HEK293 (cell line): Measurements from ENCODE around the gene GTPBP3.

Experiments
- CTCF ChIA-PET: fragments of 350-600 bp; formaldehyde crosslinking; extraction: SDS; loops from one replicate; lab custom pipeline; 2021; ENCODE audit warnings: antibody characterized with exemption; lab: Yijun Ruan, JAX
- POLR2A ChIA-PET: fragments of 300-600 bp; formaldehyde crosslinking; extraction: SDS; loops from one replicate; lab custom pipeline; 2020; ENCODE audit warnings: antibody characterized with exemption, inconsistent platforms; lab: Yijun Ruan, JAX
- H3K27ac ChIP-seq: fragments of 200-500 bp; sonication (Bioruptor generic); 2 replicates; pipeline ENCODE4 v1.5.1; 2014; ENCODE audit warnings: low read depth, low read length, control low read depth, inconsistent platforms; ENCODE audit errors: extremely low read depth
- H3K36me3 ChIP-seq, 2 experiments: fragments of 200-500 bp in 1 of 2; sonication (Bioruptor generic) in 1 of 2; 1 replicate in 1 of 2; 2 replicates in 1 of 2; pipeline ENCODE4 v1.5.1; 2014 to 2017; ENCODE audit warnings: inconsistent platforms in 2 of 2, low read length in 2 of 2; ENCODE audit not compliant: control insufficient read depth in 2 of 2, insufficient read depth in 1 of 2
- H3K4me1 ChIP-seq: fragments of 200-500 bp; sonication (Bioruptor generic); 2 replicates; pipeline ENCODE4 v1.5.1; 2014; ENCODE audit warnings: mild to moderate bottlenecking, low read length, inconsistent platforms; ENCODE audit not compliant: control insufficient read depth, insufficient read depth
- H3K4me3 ChIP-seq: 2 replicates; pipeline ENCODE4 v1.5.1; 2011; ENCODE audit warnings: low read depth, mild to moderate bottlenecking, control low read depth, low read length, moderate library complexity
- H3K9me3 ChIP-seq: fragments of 200-500 bp; sonication (Bioruptor generic); 2 replicates; pipeline ENCODE4 v1.5.1; 2014; ENCODE audit warnings: low read depth, low read length, inconsistent platforms; ENCODE audit not compliant: control insufficient read depth, insufficient read depth
- ATF2 ChIP-seq: fragments of 450-650 bp; formaldehyde crosslinking; IDR thresholded peaks from 2 replicates; pipeline ENCODE4 v1.5.1; 2016; ENCODE audit warnings: missing biosample characterization, missing genetic modification characterization, low read depth
- HOXC10 ChIP-seq: sonication (generic); formaldehyde crosslinking; IDR thresholded peaks from 2 replicates; pipeline ENCODE4 v1.8.1; 2023; ENCODE audit warnings: mild to moderate bottlenecking, missing genetic modification reagents
- MEIS1 ChIP-seq: sonication (generic); formaldehyde crosslinking; IDR thresholded peaks from 2 replicates; pipeline ENCODE4 v1.8.1; 2022; ENCODE audit warnings: missing genetic modification reagents, mild to moderate bottlenecking, borderline replicate concordance
- PRDM1 ChIP-seq: fragments of 450-650 bp; formaldehyde crosslinking; IDR thresholded peaks from 2 replicates; pipeline ENCODE4; 2016; ENCODE audit warnings: missing biosample characterization, missing genetic modification characterization
- PRDM4 ChIP-seq: fragments of 450-650 bp; formaldehyde crosslinking; IDR thresholded peaks from 2 replicates; pipeline ENCODE4 v1.5.1; 2017; ENCODE audit warnings: missing biosample characterization, missing genetic modification characterization
- ZBTB21 ChIP-seq: fragments of 450-650 bp; formaldehyde crosslinking; IDR thresholded peaks from 2 replicates; pipeline ENCODE4 v1.5.1; 2017; ENCODE audit warnings: missing biosample characterization, missing genetic modification characterization
- ZFP37 ChIP-seq: fragments of 450-650 bp; formaldehyde crosslinking; IDR thresholded peaks from 2 replicates; pipeline ENCODE4 v1.5.1; 2016; ENCODE audit warnings: missing biosample characterization, missing genetic modification characterization
- ZNF140 ChIP-seq: fragments of 450-650 bp; formaldehyde crosslinking; IDR thresholded peaks from 2 replicates; pipeline ENCODE4 v1.5.1; 2016; ENCODE audit warnings: missing biosample characterization, missing genetic modification characterization
- ZNF394 ChIP-seq: fragments of 450-650 bp; formaldehyde crosslinking; IDR thresholded peaks from 2 replicates; pipeline ENCODE4 v1.5.1; 2016; ENCODE audit warnings: missing biosample characterization, missing genetic modification characterization, mild to moderate bottlenecking, moderate library complexity, borderline replicate concordance
- ZNF398 ChIP-seq: fragments of 450-650 bp; formaldehyde crosslinking; IDR thresholded peaks from 2 replicates; pipeline ENCODE4 v1.5.1; 2017; ENCODE audit warnings: missing biosample characterization, missing genetic modification characterization
- ZNF426 ChIP-seq: fragments of 450-650 bp; formaldehyde crosslinking; IDR thresholded peaks from 2 replicates; pipeline ENCODE4 v1.5.1; 2017; ENCODE audit warnings: missing biosample characterization, missing genetic modification characterization, mild to moderate bottlenecking, inconsistent platforms, moderate library complexity
- ZNF561 ChIP-seq: fragments of 450-650 bp; IDR thresholded peaks from 2 replicates; pipeline ENCODE4 v1.5.1; 2018; ENCODE audit warnings: missing biosample characterization, missing genetic modification characterization, borderline replicate concordance
- ZNF629 ChIP-seq: fragments of 450-650 bp; formaldehyde crosslinking; IDR thresholded peaks from 2 replicates; pipeline ENCODE4 v1.5.1; 2017; ENCODE audit warnings: missing biosample characterization, missing genetic modification characterization
- ZNF660 ChIP-seq: fragments of 450-650 bp; IDR thresholded peaks from 2 replicates; pipeline ENCODE4 v1.5.1; 2018; ENCODE audit warnings: missing biosample characterization, mild to moderate bottlenecking, missing genetic modification characterization
- ZNF664 ChIP-seq: fragments of 450-650 bp; formaldehyde crosslinking; IDR thresholded peaks from 2 replicates; pipeline ENCODE4 v1.5.1; 2016; ENCODE audit warnings: missing biosample characterization, missing genetic modification characterization
- ZNF777 ChIP-seq: fragments of 450-650 bp; formaldehyde crosslinking; IDR thresholded peaks from 2 replicates; pipeline ENCODE4 v1.5.1; 2017; ENCODE audit warnings: missing biosample characterization, missing genetic modification characterization, borderline replicate concordance
- TF ChIP-seq, protein P1 (sequence below): fragments of 450-650 bp; formaldehyde crosslinking; IDR thresholded peaks from 2 replicates; pipeline ENCODE4 v1.5.1; 2016; ENCODE audit warnings: missing biosample characterization, missing genetic modification characterization
- TF ChIP-seq, protein P2 (sequence below): fragments of 450-650 bp; IDR thresholded peaks from 2 replicates; pipeline ENCODE4 v1.5.1; 2018; ENCODE audit warnings: missing biosample characterization, missing genetic modification characterization

The GTPBP3 gene

DNA sequence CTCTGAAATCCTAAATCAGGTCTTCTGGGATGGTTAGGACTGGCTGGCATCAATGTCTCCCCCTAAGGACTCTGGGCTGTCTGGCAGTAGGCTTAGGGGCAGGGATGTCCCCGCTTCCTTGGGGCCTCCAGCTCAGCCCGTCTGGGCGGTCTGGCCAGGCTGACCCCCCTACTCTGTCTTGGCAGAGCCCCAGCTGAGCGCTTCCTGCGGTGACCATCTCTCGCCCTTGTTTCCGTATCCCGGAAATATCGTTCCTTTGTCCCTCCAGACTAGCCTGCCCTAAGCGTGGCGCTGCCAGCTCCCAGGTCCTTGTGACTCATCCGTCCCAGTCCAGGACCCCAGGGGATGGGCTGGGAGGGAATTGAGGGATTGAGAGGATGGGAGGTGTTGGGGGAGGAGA, 11.3 kb downstream of the GTPBP3 start (continued):
- no peak for TF ChIP-seq ZNF561
- no peak for TF ChIP-seq MEIS1

DNA sequence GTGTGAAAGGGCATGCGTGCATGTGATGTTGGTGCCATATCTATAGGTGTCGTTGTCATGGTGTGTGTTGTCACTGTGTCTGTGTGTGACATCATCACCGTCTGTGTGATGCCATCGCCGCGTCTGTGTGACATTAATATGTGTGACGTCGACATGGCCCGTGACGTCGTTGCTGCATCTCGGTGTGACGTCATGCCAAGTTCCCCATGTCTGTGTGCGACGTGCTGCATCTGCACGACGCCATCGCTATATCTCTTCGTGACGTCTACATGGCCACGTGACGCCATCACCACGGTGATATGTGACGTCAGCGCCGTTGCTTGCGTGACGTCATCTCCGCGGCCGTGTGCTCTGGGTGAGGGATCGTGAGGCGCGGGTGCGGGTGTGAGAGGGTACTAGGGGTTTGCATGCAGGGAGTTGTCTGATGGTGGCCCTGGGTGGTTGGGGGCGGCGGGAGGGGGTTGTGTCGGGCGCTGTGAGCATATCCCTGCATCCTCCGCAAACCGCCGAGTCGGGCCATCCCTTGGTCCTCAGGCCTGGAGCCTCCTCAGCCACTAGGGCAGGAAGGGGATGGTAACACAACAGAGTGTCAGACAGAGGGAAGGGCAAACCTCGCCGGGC, 14.6 kb downstream of the GTPBP3 start:
- CTCF ChIA-PET: no interaction called here
- POLR2A ChIA-PET: no interaction called here
- no peaks in the 10 kb centered on the region for H3K9me3 ChIP-seq
- no peaks in the 10 kb centered on the region for H3K36me3 ChIP-seq
- no peak overlapping the region for H3K27ac ChIP-seq
- TF ChIP-seq ZNF664 (tag by site-specific recombination): no peak
- 0 out of 2 replicates have a peak, but pooled peaks have one; percentile 10 for TF ChIP-seq PRDM1
- no peak for TF ChIP-seq ZNF777
- TF ChIP-seq ZNF426 (tag by site-specific recombination): no peak
- no peak for TF ChIP-seq ZNF660
- no peak for TF ChIP-seq ZNF394 (tag by site-specific recombination)
- TF ChIP-seq PRDM4: no peak
- TF ChIP-seq ZNF398 (tag by site-specific recombination): no peak
- TF ChIP-seq ZNF140: no peak
- peak; percentile 92 for TF ChIP-seq ATF2 (tag by site-specific recombination)
- peak; percentile 95 for TF ChIP-seq ZNF629 (tag by site-specific recombination)
- TF ChIP-seq ZBTB21: peak; percentile 92
- TF ChIP-seq ZFP37 (tag by site-specific recombination): no peak
- TF ChIP-seq, protein P1, sequence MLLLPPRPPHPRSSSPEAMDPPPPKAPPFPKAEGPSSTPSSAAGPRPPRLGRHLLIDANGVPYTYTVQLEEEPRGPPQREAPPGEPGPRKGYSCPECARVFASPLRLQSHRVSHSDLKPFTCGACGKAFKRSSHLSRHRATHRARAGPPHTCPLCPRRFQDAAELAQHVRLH (tag by site-specific recombination): no peak
- TF ChIP-seq HOXC10 (CRISPR knock-in tag): no peak
- TF ChIP-seq, protein P2, sequence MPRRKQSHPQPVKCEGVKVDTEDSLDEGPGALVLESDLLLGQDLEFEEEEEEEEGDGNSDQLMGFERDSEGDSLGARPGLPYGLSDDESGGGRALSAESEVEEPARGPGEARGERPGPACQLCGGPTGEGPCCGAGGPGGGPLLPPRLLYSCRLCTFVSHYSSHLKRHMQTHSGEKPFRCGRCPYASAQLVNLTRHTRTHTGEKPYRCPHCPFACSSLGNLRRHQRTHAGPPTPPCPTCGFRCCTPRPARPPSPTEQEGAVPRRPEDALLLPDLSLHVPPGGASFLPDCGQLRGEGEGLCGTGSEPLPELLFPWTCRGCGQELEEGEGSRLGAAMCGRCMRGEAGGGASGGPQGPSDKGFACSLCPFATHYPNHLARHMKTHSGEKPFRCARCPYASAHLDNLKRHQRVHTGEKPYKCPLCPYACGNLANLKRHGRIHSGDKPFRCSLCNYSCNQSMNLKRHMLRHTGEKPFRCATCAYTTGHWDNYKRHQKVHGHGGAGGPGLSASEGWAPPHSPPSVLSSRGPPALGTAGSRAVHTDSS: no peak
- H3K4me3 ChIP-seq: no peak overlapping the region
- no peaks in the 10 kb centered on the region for H3K4me1 ChIP-seq
